ENCODE data around the gene IQSEC1.

Gene IQSEC1

GRCh38 chr3:13013994-13014754, 59.1 kb downstream of the IQSEC1 start:
- no peak for DNase-seq

- no peak for DNase-seq
Measured at GRCh38 chr3:13013566-13013965, 59.7 kb downstream of the IQSEC1 start.

GRCh38 chr3:13013151-13013561, 60.1 kb downstream of the IQSEC1 start:
- DNase-seq, result no peak

GRCh38 chr3:13012221-13012691, 61.0 kb downstream of the IQSEC1 start:
- no peak for DNase-seq

- DNase-seq, result peak; percentile 57
Measured at GRCh38 chr3:13011573-13012220, 61.5 kb downstream of the IQSEC1 start.

GRCh38 chr3:13010780-13011572, 62.3 kb downstream of the IQSEC1 start:
- DNase-seq, result no peak

GRCh38 chr3:13009946-13010315, 63.3 kb downstream of the IQSEC1 start:
- no peak for DNase-seq

GRCh38 chr3:13009132-13009945, 63.9 kb downstream of the IQSEC1 start:
- DNase-seq, result peak; percentile 24

GRCh38 chr3:13008155-13008995, 64.9 kb downstream of the IQSEC1 start:
- DNase-seq, result no peak

- DNase-seq, result no peak
Measured at GRCh38 chr3:13007251-13007941, 65.8 kb downstream of the IQSEC1 start.

GRCh38 chr3:13006216-13006990, 66.8 kb downstream of the IQSEC1 start:
- DNase-seq, result no peak

GRCh38 chr3:13005301-13005700, 67.9 kb downstream of the IQSEC1 start:
- DNase-seq, result no peak

- no peak for DNase-seq
Measured at GRCh38 chr3:13004376-13004775, 68.9 kb downstream of the IQSEC1 start.

- DNase-seq, result no peak
Measured at GRCh38 chr3:13003608-13004007, 69.6 kb downstream of the IQSEC1 start.

GRCh38 chr3:13002398-13003124, 70.7 kb downstream of the IQSEC1 start:
- DNase-seq, result no peak

- DNase-seq, result no peak
Measured at GRCh38 chr3:12999147-13000140, 73.8 kb downstream of the IQSEC1 start.

GRCh38 chr3:12998648-12999047, 74.6 kb downstream of the IQSEC1 start:
- DNase-seq, result no peak

- DNase-seq, result no peak
Measured at GRCh38 chr3:12997387-12997786, 75.8 kb downstream of the IQSEC1 start.

Data from effector CD8-positive, alpha-beta T cell (primary cell).